OCI-LY7 (cell line): ENCODE measurements around the gene CERS1. TPM values are rescaled to one million over a fixed set of nuclear protein-coding genes. Genes with fewer than 3 reads are reported as not detected.

ENCODE experiments used
- BruUV-seq: library from RNA; stranded (reverse); fragments of 400-500 nt; replicated peaks from 2 replicates; lab custom pipeline; 2021; lab: Mats Ljungman, UMichigan
- CTCF ChIA-PET: fragments of 300-600 bp; sonication (Branson Sonifier 250); formaldehyde crosslinking; loops from one replicate; lab custom pipeline; 2022; ENCODE audit warnings: antibody characterized with exemption; ENCODE audit not compliant: unreplicated experiment; lab: Charles Lee
- POLR2A ChIA-PET: fragments of 300-600 bp; sonication (Branson Sonifier 250); formaldehyde crosslinking; loops from one replicate; lab custom pipeline; 2022; ENCODE audit warnings: antibody characterized with exemption; lab: Charles Lee
- DNase-seq: peaks from one replicate; pipeline ENCODE4 v3.0.0-alpha.2; 2015; ENCODE audit warnings: low spot score
- H2AFZ ChIP-seq: fragments of 200-600 bp; sonication (generic), shearing (Covaris generic); 2 replicates; pipeline ENCODE4 v1.6.1; 2014; ENCODE audit warnings: mild to moderate bottlenecking, antibody characterized with exemption, low read length, moderate library complexity
- H3K27ac ChIP-seq: fragments of 200-600 bp; sonication (generic); 2 replicates; pipeline ENCODE4 v1.5.1; 2014; ENCODE audit warnings: mixed run types, low read depth, mild to moderate bottlenecking, moderate library complexity, low read length, inconsistent platforms; ENCODE audit not compliant: poor library complexity, severe bottlenecking
- H3K36me3 ChIP-seq: fragments of 200-600 bp; sonication (generic); 2 replicates; pipeline ENCODE4 v1.6.1; 2014; ENCODE audit warnings: mild to moderate bottlenecking, antibody characterized with exemption, low read length, moderate library complexity, mixed read lengths; ENCODE audit not compliant: insufficient read depth
- H3K4me1 ChIP-seq: fragments of 200-600 bp; sonication (generic); 2 replicates; pipeline ENCODE4 v1.5.1; 2014; ENCODE audit warnings: mild to moderate bottlenecking, low read length; ENCODE audit not compliant: insufficient read depth, poor library complexity, severe bottlenecking
- H3K4me2 ChIP-seq: fragments of 200-600 bp; sonication (generic); 2 replicates; pipeline ENCODE4 v1.6.1; 2014; ENCODE audit warnings: mild to moderate bottlenecking, low read length
- H3K4me3 ChIP-seq: fragments of 200-600 bp; sonication (generic); 2 replicates; pipeline ENCODE4 v1.5.1; 2014; ENCODE audit warnings: mild to moderate bottlenecking, low read depth, low read length; ENCODE audit not compliant: poor library complexity, severe bottlenecking
- H3K79me2 ChIP-seq: fragments of 200-600 bp; sonication (generic); 2 replicates; pipeline ENCODE4 v1.6.1; 2016; ENCODE audit warnings: low read depth, mild to moderate bottlenecking, low read length, moderate library complexity, mixed read lengths; ENCODE audit not compliant: insufficient read depth
- H3K9me2 ChIP-seq: fragments of 200-600 bp; sonication (generic); 2 replicates; pipeline ENCODE4 v1.6.1; 2016; ENCODE audit warnings: mild to moderate bottlenecking, low read length, mixed read lengths; ENCODE audit not compliant: insufficient read depth
- H3K9me3 ChIP-seq: fragments of 200-600 bp; sonication (generic); 2 replicates; pipeline ENCODE4 v1.6.1; 2014; ENCODE audit warnings: mild to moderate bottlenecking, mixed run types, low read length, mixed read lengths
- H4K20me1 ChIP-seq: fragments of 200-600 bp; sonication (generic); 2 replicates; pipeline ENCODE4 v1.6.1; 2014; ENCODE audit warnings: mild to moderate bottlenecking, antibody characterized with exemption, low read length, moderate library complexity, mixed read lengths; ENCODE audit not compliant: insufficient read depth
- CTCF ChIP-seq: fragments of 200-600 bp; sonication (generic); conservative IDR thresholded peaks from 2 replicates; pipeline ENCODE4 v1.5.1; 2014; ENCODE audit warnings: mild to moderate bottlenecking, antibody characterized with exemption, low read length, moderate library complexity, mixed read lengths
- EZH2phosphoT487 ChIP-seq: fragments of 200-600 bp; sonication (generic); IDR thresholded peaks from 2 replicates; pipeline ENCODE4 v1.6.1; 2018; ENCODE audit warnings: low read depth, borderline replicate concordance, mild to moderate bottlenecking, mixed run types, antibody characterized with exemption, low read length, moderate library complexity, mixed read lengths
- intact Hi-C: fragments of 100-400 bp; cut with micrococcal nuclease; formaldehyde crosslinking; loops from one replicate; pipeline ENCODE4 v1.10.0; 2022; ENCODE audit not compliant: unreplicated experiment
- total RNA-seq, 2 experiments: library from RNA; depleted of rRNA in 1 of 2; stranded (reverse); fragments of >200 nt in 1 of 2; shearing (Covaris generic) in 1 of 2; gene quantifications; 2 replicates each; pipeline ENCODE4 v1.2.3, GENCODE V29; 2014 to 2022

CERS1 gene
- total RNA-seq, 2 experiments from 2014 or later = 0.09 TPM; not detected in 1

GRCh38 chr19:18883526-18884304, 12.2 kb downstream of the CERS1 start:
- CTCF ChIA-PET = no interaction called here
- H3K27ac ChIP-seq = no peak overlapping the region
- no peaks in the 10 kb centered on the region for H3K9me2 ChIP-seq
- no peak overlapping the region for H3K4me3 ChIP-seq
- DNase-seq = no peak
- no peak for TF ChIP-seq EZH2phosphoT487
- TF ChIP-seq CTCF = no peak
- BruUV-seq = no TSS peak
- no peaks in the 10 kb centered on the region for H3K36me3 ChIP-seq
- H3K4me1 ChIP-seq = no peaks in the 10 kb centered on the region
- H3K79me2 ChIP-seq = no peaks in the 10 kb centered on the region
- H3K4me2 ChIP-seq = no peak overlapping the region
- H4K20me1 ChIP-seq = no peaks in the 10 kb centered on the region
- no peaks in the 10 kb centered on the region for H3K9me3 ChIP-seq
- POLR2A ChIA-PET = no interaction called here
- intact Hi-C loops = no loop called here
- no peak overlapping the region for H2AFZ ChIP-seq

- TF ChIP-seq CTCF = no peak
- TF ChIP-seq EZH2phosphoT487 = no peak
These were observed 14.5 kb downstream of the CERS1 start for GRCh38 chr19:18881491-18881890.

More at GRCh38 chr19:18881491-18881890, 14.5 kb downstream of the CERS1 start:
- Histone ChIP-seq H3K9me3 (no peaks in the 10 kb centered on the region), H2AFZ (no peak overlapping the region), H3K79me2 (no peaks in the 10 kb centered on the region), H3K27ac (no peak overlapping the region), H3K4me2 (no peak overlapping the region), H3K9me2 (no peaks in the 10 kb centered on the region), H3K36me3 (no peaks in the 10 kb centered on the region), H3K4me3 (no peak overlapping the region), H4K20me1 (no peaks in the 10 kb centered on the region), H3K4me1 (no peaks in the 10 kb centered on the region)
- ChIA-PET POLR2A (no interaction called here), CTCF (no interaction called here)
- BruUV-seq = no TSS peak
- intact Hi-C loops = no loop called here
- no peak for DNase-seq
